Activated CD8-positive, alpha-beta memory T cell treated with anti-CD3 and anti-CD28 coated beads for 36 hours (primary cell): Measurements from ENCODE around the gene EDDM3A. TPM values are rescaled to one million over a fixed set of nuclear protein-coding genes. Genes with fewer than 3 reads are reported as not detected.

ENCODE experiments used
- CTCF ChIA-PET: fragments of 350-600 bp; sonication (Branson Sonifier 250); formaldehyde crosslinking; loops from one replicate; lab custom pipeline; 2021; ENCODE audit warnings: antibody characterized with exemption; lab: Charles Lee
- POLR2A ChIA-PET: fragments of 350-600 bp; sonication (Branson Sonifier 250); formaldehyde crosslinking; loops from one replicate; lab custom pipeline; 2021; ENCODE audit warnings: antibody characterized with exemption; lab: Charles Lee
- total RNA-seq, 2 experiments: library from RNA; stranded (reverse); gene quantifications; one replicate each; pipeline ENCODE4 v1.2.3, GENCODE V29; 2021

EDDM3A gene
- total RNA-seq, 2 experiments from 2014 or later, result not detected

DNA sequence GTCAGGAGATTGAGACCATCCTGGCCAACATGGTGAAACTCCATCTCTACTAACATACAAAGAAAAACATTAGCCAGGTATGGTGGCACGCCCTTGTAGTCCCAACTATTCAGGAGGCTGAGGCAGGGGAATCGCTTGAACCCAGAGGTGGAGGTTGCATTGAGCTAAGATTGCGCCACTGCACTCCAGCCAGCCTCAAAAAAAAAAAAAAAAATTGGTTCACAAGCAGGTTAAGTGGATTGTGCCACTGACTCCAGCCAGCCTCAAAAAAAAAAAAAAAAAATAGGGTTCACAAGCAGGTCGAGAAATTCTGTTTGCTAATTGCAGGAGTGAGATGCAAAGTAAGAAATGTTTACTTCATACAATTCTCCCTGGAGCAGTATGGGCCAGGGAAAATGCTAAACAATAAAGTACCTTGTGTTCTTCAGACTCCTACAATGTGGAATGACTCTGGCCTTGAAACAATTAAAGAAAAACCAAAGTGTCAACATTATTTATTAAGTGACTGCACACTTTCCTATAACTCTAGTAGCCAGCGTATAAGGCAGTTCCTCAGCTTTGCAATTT lies 28.7 kb downstream of the EDDM3A start:
- POLR2A ChIA-PET, result no interaction called here
- CTCF ChIA-PET, result no interaction called here

DNA sequence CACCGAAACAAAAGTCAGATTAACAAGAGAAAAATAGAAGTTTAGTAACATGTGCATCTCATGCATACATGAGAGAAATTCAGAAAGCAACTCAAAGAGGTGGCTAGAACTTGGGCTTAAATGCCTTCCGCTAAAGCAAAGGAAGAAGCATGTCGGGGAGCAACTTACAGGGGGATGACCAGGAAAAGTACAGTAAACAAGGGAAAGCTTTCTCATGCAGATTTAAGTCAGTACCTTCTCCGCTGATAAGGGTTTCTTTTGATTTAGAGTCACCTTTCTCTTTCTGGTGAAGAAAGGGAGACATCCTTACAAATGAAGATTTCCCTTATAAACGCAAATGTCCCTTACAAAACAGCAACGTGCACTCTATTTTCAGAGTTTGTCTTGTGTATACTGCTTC lies 29.4 kb downstream of the EDDM3A start:
- CTCF ChIA-PET, result no interaction called here
- POLR2A ChIA-PET, result no interaction called here

DNA sequence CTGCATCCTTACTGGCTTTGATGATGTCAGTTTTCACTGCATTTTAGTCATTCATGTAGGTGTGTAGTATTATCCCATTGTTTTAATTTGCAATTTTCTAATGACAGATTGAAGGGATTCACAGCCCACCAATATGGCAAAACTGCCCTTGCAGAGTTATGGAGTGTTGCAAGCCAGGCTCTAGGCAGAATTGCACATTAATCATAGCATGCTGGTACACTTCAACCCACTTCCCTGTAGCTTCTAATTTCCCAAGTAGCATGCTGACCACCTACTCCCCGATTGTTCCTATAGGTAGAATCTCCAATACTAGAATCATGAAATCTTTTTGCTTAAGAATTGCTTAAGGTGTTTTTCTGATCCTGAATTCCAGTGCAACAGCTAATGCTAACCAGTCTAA lies 30.2 kb downstream of the EDDM3A start:
- POLR2A ChIA-PET, result no interaction called here
- CTCF ChIA-PET, result no interaction called here

DNA sequence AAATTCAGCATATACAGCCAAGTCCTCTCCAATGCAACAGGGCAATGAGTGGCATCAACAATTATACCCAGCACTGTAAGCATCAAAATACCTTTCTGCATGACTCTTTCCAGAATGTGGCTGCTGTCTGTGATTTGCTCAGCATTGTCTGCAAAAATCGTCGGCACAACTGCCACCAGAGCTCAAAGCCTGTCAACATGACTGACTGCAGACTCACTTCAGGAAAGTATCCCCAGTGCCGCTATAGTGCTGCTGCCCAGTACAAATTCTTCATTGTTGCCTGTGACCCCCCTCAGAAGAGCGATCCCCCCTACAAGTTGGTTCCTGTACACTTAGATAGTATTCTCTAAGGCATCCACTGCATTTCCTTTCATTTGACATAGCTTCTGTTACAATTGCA lies 36.1 kb downstream of the EDDM3A start:
- POLR2A ChIA-PET, result no interaction called here

DNA sequence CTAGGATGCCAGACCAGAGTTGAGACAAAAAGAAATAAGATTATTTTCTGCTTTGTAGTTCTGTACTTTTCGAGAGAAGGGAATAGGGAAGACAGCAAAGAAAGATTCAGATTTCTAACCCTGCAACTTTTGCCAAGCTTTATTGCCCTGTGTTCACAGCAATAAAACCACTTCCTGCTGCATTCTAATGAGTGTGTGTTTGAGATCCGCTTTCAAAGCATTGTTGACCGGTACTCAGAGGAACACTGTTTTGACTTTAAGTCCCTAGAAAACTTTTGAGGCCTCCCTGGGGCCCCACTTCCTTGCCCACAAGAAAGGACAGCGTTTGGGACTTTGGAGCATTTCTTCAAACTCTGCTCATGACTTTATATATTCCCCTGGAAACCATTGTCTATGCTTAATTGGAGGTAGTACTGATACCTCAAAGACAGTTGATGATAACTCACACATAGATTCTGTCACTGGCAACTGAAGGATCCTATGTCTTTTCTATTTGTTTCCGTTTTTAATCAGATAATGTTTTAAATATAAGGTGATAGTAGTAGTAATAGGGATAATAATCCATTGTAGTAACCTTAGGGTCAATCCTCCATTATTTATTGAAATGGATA lies 36.7 kb downstream of the EDDM3A start:
- POLR2A ChIA-PET, result interaction anchor here (0.6 kb wide), 1 partner anchor 99 kb away, joined by 3 read pairs; no protein-coding TSS in a partner anchor
- CTCF ChIA-PET, result no interaction called here

More for the DNA sequence above, 36.1 kb downstream of the EDDM3A start:
- CTCF ChIA-PET, result no interaction called here

DNA sequence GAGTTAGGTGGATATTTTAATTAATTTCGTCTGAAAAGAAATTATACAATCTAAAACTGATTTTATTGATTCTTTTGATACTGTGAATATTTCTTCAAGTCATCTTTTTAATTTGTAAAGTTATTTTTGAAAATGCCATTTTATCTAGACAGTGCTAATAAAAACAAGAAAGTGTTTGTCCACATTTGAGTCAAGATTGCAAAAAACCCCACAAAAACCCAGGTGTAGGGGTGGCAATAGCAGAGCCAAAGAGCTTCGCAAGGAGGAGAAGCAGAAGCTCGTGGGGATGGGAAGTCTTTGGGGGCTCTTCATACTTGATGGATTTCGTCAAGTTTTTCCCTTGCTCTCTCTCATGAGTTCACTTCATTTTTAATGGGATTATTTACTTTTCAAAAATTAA lies 41.3 kb downstream of the EDDM3A start:
- CTCF ChIA-PET, result interaction anchor here (0.7 kb wide), 1 partner anchor 11 kb away, joined by 3 read pairs; no protein-coding TSS in a partner anchor
- POLR2A ChIA-PET, result no interaction called here

DNA sequence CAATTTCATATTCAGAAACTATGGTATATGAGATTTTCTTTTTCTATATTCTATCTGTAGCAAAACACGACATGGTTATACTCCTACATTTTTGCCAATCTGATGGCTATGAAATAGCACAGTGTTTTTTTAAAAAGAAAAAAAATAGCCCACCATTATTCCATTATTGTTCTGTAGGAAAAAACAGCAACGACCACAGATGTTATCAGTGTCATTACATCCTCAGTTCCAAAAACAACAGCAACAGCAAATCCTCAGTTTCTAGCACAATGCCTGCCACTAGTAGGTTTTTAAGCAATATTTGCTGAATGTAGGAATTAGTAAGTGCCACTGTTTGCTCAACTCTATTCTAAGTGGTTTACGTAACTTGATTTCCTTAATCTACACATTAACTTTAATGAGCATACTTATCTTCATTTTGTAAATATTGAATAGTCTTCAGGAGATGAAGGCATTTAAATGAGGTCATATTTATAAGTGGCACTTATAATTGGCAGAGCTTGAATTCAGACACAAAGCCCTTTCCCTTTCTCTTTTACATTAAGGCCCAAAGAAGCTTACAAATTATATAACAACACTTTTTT lies 43.6 kb downstream of the EDDM3A start:
- ChIA-PET POLR2A (no interaction called here), CTCF (interaction anchor here (0.6 kb wide), 1 partner anchor 88 kb away, joined by 3 read pairs; no protein-coding TSS in a partner anchor)

DNA sequence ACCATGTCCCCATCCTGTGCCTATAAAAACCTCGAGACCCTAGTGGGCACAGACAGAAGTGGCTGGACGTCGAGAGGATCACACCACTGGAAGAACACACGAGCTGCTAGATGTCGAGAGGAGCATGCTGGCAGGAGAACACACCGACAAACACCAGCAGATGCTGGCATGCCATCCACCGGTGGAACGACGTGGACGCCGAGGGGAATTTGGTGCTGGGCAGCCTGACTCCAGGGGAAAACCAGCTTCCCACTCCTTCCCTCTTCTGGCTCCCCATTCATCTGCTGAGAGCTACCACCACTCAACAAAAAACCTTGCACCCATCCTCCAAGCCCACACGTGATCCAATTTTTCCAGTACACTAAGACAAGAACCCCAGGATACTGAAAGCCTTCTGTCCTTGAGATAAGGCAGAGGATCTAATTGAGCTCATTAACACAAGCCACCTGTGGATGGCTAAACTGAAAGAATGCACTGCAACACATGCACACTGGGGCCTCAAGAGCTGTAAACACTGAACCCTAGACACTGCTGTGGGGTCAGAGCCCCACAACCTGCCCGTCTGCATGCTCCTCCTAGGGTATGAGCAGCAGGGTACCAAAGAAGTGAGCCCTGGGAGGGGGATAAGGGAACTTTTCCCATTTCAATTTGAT lies 44.9 kb downstream of the EDDM3A start:
- CTCF ChIA-PET, result no interaction called here
- POLR2A ChIA-PET, result no interaction called here

DNA sequence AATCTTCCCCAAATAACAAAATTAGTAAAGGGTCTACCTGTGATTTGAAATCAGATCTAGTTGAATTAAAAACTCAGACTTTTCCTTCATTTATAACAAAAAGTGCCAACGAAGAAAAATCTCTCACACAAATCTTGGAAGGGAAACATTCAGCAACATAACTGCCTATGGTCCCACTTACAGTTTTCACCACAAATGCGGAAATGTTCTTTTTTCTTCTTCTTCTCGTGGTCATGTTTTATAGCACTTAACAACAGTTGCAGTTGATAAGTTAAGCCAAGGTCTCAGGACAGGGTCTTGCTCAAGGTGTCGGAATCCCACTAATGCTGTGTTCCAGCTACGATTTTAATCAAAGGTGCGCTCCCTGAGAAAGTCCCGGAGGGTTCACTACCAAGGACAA lies 45.5 kb downstream of the EDDM3A start:
- ChIA-PET CTCF (no interaction called here), POLR2A (no interaction called here)

DNA sequence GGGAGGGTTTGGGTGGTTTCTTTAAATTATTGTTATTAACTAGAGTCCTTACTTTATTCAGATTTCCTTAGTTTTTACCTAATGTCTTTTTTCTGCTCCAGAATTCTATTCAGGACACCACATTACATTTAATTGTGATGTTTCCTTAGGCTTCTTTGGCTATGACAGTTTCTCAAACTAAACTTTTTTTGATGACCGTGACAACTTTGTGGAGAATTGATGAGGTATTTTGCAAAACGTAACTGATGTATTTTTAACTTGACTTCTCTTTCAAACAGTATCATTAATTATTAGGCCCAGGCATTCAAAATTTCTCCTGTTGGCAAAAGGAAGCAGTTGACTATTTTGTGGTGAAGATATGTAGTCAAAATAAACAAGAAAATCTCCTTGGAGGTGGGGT lies 45.9 kb downstream of the EDDM3A start:
- POLR2A ChIA-PET, result no interaction called here
- CTCF ChIA-PET, result no interaction called here

DNA sequence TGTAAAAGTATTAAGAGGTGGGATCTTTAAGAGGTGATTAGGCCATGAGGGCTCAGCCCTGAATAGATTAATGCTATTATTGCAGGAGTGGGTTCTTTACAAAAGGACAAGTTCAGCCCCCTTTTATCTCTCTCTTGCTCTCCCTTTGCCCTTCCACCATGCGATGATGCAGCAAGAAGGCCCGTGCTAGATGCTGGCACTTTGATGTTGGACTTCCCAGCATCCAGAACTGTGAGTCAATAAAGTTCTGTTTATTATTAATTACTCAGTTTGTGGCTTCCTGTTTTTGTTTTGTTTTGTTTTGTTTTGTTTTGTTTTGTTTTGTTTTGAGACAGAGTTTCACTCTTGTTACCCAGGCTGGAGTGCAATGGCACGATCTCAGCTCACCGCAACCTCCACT lies 46.9 kb downstream of the EDDM3A start:
- POLR2A ChIA-PET, result no interaction called here
- CTCF ChIA-PET, result no interaction called here

DNA sequence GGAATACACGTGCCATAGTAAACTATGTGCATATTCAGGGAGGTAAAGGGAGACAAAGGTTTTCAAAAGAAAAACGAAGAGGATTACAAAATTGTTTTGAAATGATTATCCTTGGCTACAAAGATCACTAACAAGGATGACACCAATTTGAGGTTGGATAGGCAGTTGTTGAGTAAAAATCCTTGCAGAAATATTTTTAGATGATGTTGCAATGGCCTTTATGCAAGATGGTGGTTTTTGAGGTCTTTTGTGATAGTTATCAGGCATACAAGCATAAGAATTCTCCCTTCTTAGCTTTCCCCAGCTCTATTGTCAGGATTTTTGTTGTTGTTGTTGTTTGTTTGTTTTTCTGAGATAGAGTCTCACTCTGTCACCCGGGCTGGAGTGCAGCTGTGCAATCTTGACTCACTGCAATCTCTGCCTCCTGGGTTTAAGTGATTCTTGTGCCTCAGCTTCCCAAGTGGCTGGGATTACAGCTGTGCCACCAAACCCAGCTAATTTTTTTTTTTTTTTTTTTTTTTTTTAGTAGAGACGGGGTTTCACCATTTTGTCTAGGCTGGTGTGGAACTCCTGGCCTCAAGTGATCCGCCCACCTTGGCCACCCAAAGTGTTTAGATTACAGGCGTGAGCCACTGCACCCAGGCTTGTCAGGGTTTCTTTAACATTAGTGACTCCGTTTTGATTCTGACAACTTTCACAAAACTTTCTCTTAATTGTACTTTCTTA lies 49.1 kb downstream of the EDDM3A start:
- CTCF ChIA-PET, result no interaction called here
- POLR2A ChIA-PET, result no interaction called here

DNA sequence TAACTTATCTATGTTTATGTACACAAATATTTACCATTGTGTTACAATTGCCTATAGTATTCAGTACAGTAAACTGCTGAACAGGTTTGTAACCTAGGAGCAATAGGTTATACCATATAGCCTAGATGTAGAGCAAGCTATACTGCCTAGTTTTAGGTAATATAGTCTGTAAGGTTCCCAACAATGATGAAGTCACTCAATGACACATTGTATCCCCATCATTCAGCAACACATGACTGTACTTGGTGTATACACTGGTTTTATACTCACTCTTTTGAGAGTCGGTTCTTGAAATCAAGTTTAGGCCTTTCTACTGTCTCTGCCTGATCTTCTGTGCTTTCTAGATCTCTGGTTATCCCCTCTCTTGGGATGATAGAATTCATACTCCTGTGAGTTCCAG lies 51.5 kb downstream of the EDDM3A start:
- CTCF ChIA-PET, result interaction anchor here (0.7 kb wide), 1 partner anchor 178 kb away, joined by 3 read pairs; no protein-coding TSS in a partner anchor
- POLR2A ChIA-PET, result interaction anchor here (0.7 kb wide), 1 partner anchor 87 kb away, joined by 6 read pairs; no protein-coding TSS in a partner anchor

Other genes with a start within 250 kb of the EDDM3A start
- under 1 TPM; 0.21 to 0.30 TPM for gene RNASE10, start 240.3 kb upstream of the EDDM3A start, total RNA-seq
- not detected for gene RNASE9, start 184.8 kb upstream of the EDDM3A start, total RNA-seq
- not detected for gene RNASE11, start 157.9 kb upstream of the EDDM3A start, total RNA-seq
- gene RNASE12, start 154.5 kb upstream of the EDDM3A start, total RNA-seq, result not detected
- not detected for gene OR6S1, start 104.2 kb upstream of the EDDM3A start, total RNA-seq
- gene RNASE4, start 61.3 kb upstream of the EDDM3A start, total RNA-seq, result under 1 TPM; 0.10 to 0.57 TPM
- gene ANG, start 57.1 kb upstream of the EDDM3A start, total RNA-seq, result under 1 TPM; 0.34 to 0.99 TPM
- not detected for gene EDDM3B, start 22.5 kb downstream of the EDDM3A start, total RNA-seq
- under 1 TPM; 0.34 to 0.40 TPM for gene RNASE6, start 35.4 kb downstream of the EDDM3A start, total RNA-seq
- gene RNASE1, start 57.0 kb downstream of the EDDM3A start, total RNA-seq, result not detected
- gene RNASE3, start 145.5 kb downstream of the EDDM3A start, total RNA-seq, result not detected
- not detected for gene RNASE2, start 209.6 kb downstream of the EDDM3A start, total RNA-seq
- gene METTL17, start 244.1 kb downstream of the EDDM3A start, total RNA-seq, result 100 to 1,000 TPM; 105 to 106 TPM